GM12865 (cell line): Measurements from ENCODE around the gene SLC27A2.
A peak's percentile ranks its signal among the peaks of the same experiment; 100 is the strongest.

Source experiments
- DNase-seq: peaks from one replicate; pipeline ENCODE4 v3.0.0; 2010; ENCODE audit warnings: low read depth
- H3K4me3 ChIP-seq: 2 replicates; pipeline ENCODE4 v1.5.1; 2011; ENCODE audit warnings: mild to moderate bottlenecking, low read depth, low read length, control low read depth
- TF ChIP-seq, protein P1 (sequence below): IDR thresholded peaks from 2 replicates; pipeline ENCODE4 v1.5.1; 2011; ENCODE audit warnings: low read length, control low read depth, low read depth, inconsistent platforms; ENCODE audit not compliant: insufficient read depth; ENCODE audit errors: missing control alignments

The SLC27A2 gene

DNA sequence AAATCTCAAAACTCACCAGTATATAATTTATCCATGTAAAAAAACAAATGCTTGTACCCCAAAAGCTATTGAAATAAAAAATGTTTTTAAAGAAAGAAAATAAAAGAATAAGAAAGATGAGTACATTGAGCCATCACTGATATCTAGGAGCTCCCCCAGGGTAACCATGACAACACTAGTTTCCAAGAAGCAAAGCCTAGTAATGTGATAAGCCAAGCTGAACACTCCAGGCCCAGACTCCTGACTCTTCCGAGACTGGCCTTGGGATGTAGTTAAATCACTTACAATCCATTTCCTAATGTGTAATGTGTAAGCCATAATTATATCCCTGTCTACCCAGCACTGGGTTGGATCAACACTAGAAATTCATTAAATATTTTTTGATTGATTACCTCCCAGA is 41.9 kb upstream of the SLC27A2 start:
- TF ChIP-seq, protein P1, sequence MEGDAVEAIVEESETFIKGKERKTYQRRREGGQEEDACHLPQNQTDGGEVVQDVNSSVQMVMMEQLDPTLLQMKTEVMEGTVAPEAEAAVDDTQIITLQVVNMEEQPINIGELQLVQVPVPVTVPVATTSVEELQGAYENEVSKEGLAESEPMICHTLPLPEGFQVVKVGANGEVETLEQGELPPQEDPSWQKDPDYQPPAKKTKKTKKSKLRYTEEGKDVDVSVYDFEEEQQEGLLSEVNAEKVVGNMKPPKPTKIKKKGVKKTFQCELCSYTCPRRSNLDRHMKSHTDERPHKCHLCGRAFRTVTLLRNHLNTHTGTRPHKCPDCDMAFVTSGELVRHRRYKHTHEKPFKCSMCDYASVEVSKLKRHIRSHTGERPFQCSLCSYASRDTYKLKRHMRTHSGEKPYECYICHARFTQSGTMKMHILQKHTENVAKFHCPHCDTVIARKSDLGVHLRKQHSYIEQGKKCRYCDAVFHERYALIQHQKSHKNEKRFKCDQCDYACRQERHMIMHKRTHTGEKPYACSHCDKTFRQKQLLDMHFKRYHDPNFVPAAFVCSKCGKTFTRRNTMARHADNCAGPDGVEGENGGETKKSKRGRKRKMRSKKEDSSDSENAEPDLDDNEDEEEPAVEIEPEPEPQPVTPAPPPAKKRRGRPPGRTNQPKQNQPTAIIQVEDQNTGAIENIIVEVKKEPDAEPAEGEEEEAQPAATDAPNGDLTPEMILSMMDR = no peak
- no peak for DNase-seq
- H3K4me3 ChIP-seq = no peak overlapping the region

- DNase-seq = no peak
- TF ChIP-seq, protein P1 = no peak
- H3K4me3 ChIP-seq = no peak overlapping the region
These were observed 41.0 kb upstream of the SLC27A2 start for GRCh38 chr15:50140983-50141382.

GRCh38 chr15:50141856-50142255 is 40.1 kb upstream of the SLC27A2 start:
- no peak overlapping the region for H3K4me3 ChIP-seq
- TF ChIP-seq, protein P1 = no peak
- no peak for DNase-seq

DNA sequence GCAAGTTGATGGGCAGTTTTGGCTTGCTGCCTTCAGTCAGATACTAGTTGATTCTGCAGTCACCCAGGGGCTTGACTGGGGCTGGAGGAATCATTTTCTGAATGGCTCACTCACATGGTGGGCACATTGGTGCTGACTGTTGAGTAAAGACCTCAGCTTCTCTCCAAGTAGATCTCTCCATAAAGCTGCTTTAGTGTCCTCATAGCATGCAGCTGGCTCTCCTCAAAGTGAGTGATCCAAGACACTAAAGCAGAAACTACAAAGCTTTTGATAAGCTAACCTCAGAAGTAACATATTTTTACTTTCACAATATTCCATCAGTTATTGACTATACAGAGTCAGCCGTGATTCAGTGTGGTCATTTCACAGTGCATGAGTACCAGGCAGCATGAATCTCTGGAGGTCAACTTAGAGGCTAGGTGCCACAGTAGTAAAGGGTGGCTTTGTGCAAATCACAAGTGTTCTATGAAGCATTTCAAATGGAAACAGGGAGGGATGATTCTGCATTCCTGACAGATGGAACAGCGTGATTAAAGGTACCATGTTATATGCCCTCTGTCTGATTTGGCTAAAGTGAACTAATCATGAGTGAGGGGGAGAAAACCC is 38.6 kb upstream of the SLC27A2 start:
- DNase-seq = no peak
- no peak overlapping the region for H3K4me3 ChIP-seq
- TF ChIP-seq, protein P1 = no peak

DNA sequence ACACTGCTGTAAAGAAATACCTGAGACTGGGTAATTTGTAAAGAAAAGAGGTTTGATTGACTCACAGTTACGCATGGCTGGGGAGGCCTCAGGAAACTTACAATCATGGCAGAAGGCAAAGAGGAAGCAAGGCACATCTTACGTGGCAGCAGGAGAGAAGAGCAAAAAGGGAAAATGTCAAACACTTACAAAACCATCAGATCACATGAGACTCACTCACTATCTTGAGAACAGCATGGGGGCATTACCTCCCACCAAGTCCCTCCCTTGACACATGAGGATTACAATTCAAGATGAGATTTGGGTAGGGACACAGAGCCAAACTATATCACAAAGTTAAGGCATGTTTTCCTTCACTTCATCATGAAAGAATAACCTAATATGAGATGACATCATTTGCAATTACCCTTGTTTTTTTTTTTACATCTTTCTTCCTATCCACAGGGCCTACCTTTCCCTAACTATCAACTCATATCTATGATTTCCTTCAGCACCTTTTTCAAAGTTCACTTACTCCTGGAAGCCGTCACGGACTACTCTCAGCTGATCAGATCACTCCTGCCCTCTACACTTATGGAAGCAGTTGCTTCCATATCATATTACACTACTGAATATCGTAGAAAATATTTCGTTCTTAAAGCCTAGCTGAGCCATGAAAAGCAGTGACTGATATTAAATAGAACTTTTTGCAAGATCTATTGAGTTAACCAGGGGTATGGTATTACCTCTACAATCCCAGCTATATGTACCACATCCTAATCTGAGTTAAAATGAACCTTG is 37.5 kb upstream of the SLC27A2 start:
- no peak for DNase-seq
- TF ChIP-seq, protein P1 = no peak
- H3K4me3 ChIP-seq = no peak overlapping the region

- TF ChIP-seq, protein P1 = peak; percentile 31
- peak; percentile 50 for DNase-seq
- H3K4me3 ChIP-seq = no peak overlapping the region
These were observed 36.5 kb upstream of the SLC27A2 start for GRCh38 chr15:50145451-50145872.

DNA sequence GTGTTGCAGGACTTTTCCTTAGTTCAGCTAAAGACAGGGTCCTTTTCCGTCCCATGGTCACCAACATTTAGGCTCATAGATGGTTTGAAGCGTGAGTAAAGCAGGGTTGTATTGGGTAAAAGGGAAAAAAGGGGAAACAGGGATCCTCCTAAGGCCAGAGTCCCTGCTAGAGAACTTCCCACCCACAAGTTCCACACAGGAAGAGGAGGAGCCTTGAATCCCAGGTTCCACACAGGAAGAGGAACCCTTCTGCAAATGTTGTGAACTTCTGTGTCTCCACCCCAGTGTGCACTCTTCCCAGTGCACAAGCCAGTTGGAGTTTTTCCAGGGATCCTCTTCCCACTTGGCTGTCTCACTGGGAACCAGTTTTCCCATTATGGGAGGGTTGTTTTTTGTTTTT is 35.4 kb upstream of the SLC27A2 start:
- H3K4me3 ChIP-seq = no peak overlapping the region
- TF ChIP-seq, protein P1 = no peak
- DNase-seq = no peak
